Natural killer cell (primary cell): ENCODE data around the gene OR5H1. TPM values are rescaled to one million over a fixed set of nuclear protein-coding genes. Genes with fewer than 3 reads are reported as not detected.

ENCODE experiments used
- ATAC-seq, 3 donors: fragments of 150-1000 bp in 2 of 3; fragments of 200-7000 bp in 1 of 3; cut with Tn5 transposase; 1 replicate in 1 of 3; 2 replicates in 2 of 3; pipeline ENCODE4 v1.10.0; 2021; ENCODE audit warnings: mild to moderate bottlenecking in 2 of 3, moderate library complexity in 2 of 3
- DNase-seq, 2 donors: peaks; one replicate each; pipeline versions ENCODE4 v3.0.0 to v3.0.0-alpha.2; 2013 to 2021; ENCODE audit warnings: mixed read lengths in 1 of 2
- H3K27ac ChIP-seq: one replicate; pipeline ENCODE4 v1.5.1; 2013; ENCODE audit warnings: mild to moderate bottlenecking, low read length
- H3K27me3 ChIP-seq: one replicate; pipeline ENCODE4 v1.6.1; 2013; ENCODE audit warnings: low read length; ENCODE audit not compliant: control insufficient read depth, insufficient read depth
- H3K36me3 ChIP-seq: one replicate; pipeline ENCODE4 v1.6.1; 2013; ENCODE audit warnings: low read length; ENCODE audit not compliant: control insufficient read depth, insufficient read depth
- H3K4me1 ChIP-seq: one replicate; pipeline ENCODE4 v1.6.1; 2013; ENCODE audit warnings: low read length; ENCODE audit not compliant: control insufficient read depth, insufficient read depth
- H3K4me3 ChIP-seq: one replicate; pipeline ENCODE4 v1.5.1; 2013; ENCODE audit warnings: low read length
- H3K9me3 ChIP-seq: one replicate; pipeline ENCODE4 v1.6.1; 2013; ENCODE audit warnings: low read length; ENCODE audit not compliant: control insufficient read depth, insufficient read depth
- H3K27ac Mint-ChIP-seq, 2 donors: one replicate each; pipeline ENCODE4 v1.8.0; 2022; ENCODE audit warnings: mild to moderate bottlenecking in 2 of 2, mixed read lengths in 2 of 2, moderate library complexity in 1 of 2
- H3K27me3 Mint-ChIP-seq, 2 donors: one replicate each; pipeline ENCODE4 v1.8.0; 2022; ENCODE audit warnings: low read depth in 2 of 2, mixed read lengths in 2 of 2
- H3K36me3 Mint-ChIP-seq: one replicate; pipeline ENCODE4 v1.8.0; 2022; ENCODE audit warnings: mixed read lengths
- H3K4me1 Mint-ChIP-seq, 2 donors: one replicate each; pipeline ENCODE4 v1.8.0; 2022; ENCODE audit warnings: mixed read lengths in 2 of 2
- H3K4me3 Mint-ChIP-seq: one replicate; pipeline ENCODE4 v1.8.0; 2022; ENCODE audit warnings: mild to moderate bottlenecking, moderate library complexity, mixed read lengths
- H3K9me3 Mint-ChIP-seq, 2 donors: one replicate each; pipeline ENCODE4 v1.8.0; 2022; ENCODE audit warnings: mixed read lengths in 2 of 2
- WGBS: methylation state at CpG from one replicate; pipeline ENCODE4 v1.1.7; 2013; ENCODE audit warnings: missing lambda C conversion rate; ENCODE audit not compliant: insufficient coverage; 5-methylcytosine and 5-hydroxymethylcytosine counted together
- intact Hi-C: fragments of 100-400 bp; cut with micrococcal nuclease; formaldehyde crosslinking; loops from one replicate; pipeline ENCODE4 v1.14.2; 2022
- total RNA-seq, 4 donors: library from RNA; stranded (reverse); fragments of 120-200 nt in 1 of 4; gene quantifications; one replicate each; pipeline versions ENCODE4 v1.2.3 to v1.2.4, GENCODE V29; 2013 to 2022
- TF ChIP-seq, protein P1 (sequence below): fragments of 200-600 bp; IDR thresholded peaks from one replicate; pipeline ENCODE4 v1.8.0; 2022; ENCODE audit warnings: antibody characterized with exemption

Gene OR5H1
- total RNA-seq, 3 donors from 2014 or later (not counting 1 experiment from before 2014, with no cell fraction given), result not detected

DNA sequence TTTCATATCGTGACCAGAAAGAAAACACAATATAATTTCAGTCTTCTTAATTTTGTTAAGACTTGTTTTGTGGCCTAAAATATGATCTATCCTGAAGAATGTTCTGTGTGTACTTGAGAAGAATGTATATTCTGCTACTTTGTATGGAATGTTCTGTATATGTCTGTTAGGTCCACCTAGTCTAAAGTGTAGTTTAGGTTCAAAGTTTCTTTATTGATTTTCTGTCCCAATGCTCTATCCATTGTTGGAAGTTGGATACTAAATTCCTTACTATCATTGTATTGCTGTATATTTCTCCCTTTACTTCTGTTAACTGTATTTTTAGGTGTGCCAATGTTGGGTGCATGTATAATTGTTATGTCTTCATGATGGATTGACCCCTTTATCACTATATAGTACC is 22.4 kb upstream of the OR5H1 start:
- Histone ChIP-seq H3K4me3 (no peak overlapping the region), H3K27me3 (no peaks in the 10 kb centered on the region), H3K36me3 (no peaks in the 10 kb centered on the region), H3K4me1 (no peaks in the 10 kb centered on the region), H3K9me3 (peaks cover 18% of the 10 kb centered on the region), H3K27ac (no peak overlapping the region)
- TF ChIP-seq, protein P1, sequence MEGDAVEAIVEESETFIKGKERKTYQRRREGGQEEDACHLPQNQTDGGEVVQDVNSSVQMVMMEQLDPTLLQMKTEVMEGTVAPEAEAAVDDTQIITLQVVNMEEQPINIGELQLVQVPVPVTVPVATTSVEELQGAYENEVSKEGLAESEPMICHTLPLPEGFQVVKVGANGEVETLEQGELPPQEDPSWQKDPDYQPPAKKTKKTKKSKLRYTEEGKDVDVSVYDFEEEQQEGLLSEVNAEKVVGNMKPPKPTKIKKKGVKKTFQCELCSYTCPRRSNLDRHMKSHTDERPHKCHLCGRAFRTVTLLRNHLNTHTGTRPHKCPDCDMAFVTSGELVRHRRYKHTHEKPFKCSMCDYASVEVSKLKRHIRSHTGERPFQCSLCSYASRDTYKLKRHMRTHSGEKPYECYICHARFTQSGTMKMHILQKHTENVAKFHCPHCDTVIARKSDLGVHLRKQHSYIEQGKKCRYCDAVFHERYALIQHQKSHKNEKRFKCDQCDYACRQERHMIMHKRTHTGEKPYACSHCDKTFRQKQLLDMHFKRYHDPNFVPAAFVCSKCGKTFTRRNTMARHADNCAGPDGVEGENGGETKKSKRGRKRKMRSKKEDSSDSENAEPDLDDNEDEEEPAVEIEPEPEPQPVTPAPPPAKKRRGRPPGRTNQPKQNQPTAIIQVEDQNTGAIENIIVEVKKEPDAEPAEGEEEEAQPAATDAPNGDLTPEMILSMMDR, result no peak
- DNase-seq (no peak), ATAC-seq (no peak)
- no peaks in the 10 kb centered on the region for H3K36me3 Mint-ChIP-seq
- no peaks in the 10 kb centered on the region for H3K27me3 Mint-ChIP-seq
- no CpG with 5 or more reads among the region's 1 CpG for whole genome bisulfite sequencing
- peaks cover 7 to 11% of the 10 kb centered on the region in 2 donors for H3K9me3 Mint-ChIP-seq
- no peaks in the 10 kb centered on the region for H3K4me1 Mint-ChIP-seq
- no peak overlapping the region for H3K27ac Mint-ChIP-seq
- no peak overlapping the region for H3K4me3 Mint-ChIP-seq
- intact Hi-C loops, result no loop called here

DNA sequence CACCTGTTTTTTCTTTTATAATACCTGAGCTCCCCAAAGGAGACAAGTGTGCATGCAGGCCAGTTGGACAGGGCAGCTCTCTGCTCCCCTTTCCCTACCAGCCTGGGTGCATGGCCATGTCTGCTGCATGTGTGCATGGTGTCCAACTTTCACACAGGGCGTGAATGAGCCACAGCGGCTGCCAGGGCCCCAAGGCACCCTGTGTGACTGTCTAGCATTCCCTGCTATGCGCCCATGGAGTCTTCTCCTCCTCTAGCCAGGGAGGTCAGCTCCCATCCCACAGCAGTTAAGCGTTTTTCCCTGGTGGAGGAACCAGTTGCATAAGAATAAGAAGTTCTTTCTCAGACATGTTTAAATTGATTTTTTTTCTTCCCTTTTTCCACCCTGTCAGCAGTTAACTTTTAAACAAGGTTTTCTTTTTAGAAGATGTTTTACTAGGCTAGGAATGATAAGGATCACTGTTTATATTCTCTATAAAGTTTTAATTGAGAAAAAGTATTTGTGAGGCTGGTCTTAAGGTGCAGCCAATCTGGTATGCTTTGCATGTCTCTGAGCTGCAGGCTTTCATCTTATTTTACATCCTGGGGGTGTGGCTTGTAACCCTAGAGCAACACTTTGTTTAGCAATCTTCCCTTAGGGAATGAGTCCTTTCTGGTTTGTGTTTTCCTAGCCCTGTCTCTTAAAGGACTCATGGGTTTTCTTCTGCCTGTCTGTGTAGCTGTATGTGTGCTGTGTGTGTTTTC is 20.5 kb upstream of the OR5H1 start:
- no peaks in the 10 kb centered on the region for H3K36me3 ChIP-seq
- H3K27ac ChIP-seq, result no peak overlapping the region
- H3K9me3 Mint-ChIP-seq, result peaks cover 9 to 11% of the 10 kb centered on the region in 2 donors
- H3K36me3 Mint-ChIP-seq, result no peaks in the 10 kb centered on the region
- no peak overlapping the region for H3K4me3 Mint-ChIP-seq
- intact Hi-C loops, result no loop called here
- DNase-seq (no peak), ATAC-seq (no peak)
- TF ChIP-seq, protein P1, result no peak
- H3K4me1 Mint-ChIP-seq, result no peaks in the 10 kb centered on the region
- 93% methylated on average over 3 of the region's 4 CpGs for WGBS
- no peaks in the 10 kb centered on the region for H3K4me1 ChIP-seq
- no peaks in the 10 kb centered on the region for H3K27me3 ChIP-seq
- no peak overlapping the region for H3K27ac Mint-ChIP-seq
- H3K27me3 Mint-ChIP-seq, result no peaks in the 10 kb centered on the region
- peaks cover 24% of the 10 kb centered on the region for H3K9me3 ChIP-seq
- no peak overlapping the region for H3K4me3 ChIP-seq

DNA sequence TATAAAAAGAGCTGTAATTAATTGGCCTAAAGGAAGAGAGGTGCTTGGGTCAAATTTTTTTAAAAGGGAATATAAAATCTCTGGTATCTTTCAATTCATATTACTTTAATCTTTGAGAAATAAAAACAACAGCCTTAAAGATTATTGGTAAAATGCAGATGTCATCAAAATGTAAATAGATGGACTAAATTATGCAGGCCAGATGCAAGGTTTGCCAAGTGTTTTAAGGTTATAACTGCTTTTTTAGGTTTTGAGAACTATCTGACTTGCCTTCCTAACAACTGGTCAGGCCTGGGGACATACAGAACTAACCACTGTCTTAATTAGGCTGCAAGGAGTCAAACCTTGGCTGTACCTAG is 20.0 kb upstream of the OR5H1 start:
- TF ChIP-seq, protein P1, result no peak
- no peak overlapping the region for H3K27ac Mint-ChIP-seq
- no peaks in the 10 kb centered on the region for H3K4me1 ChIP-seq
- H3K36me3 Mint-ChIP-seq, result no peaks in the 10 kb centered on the region
- ATAC-seq (no peak), DNase-seq (no peak)
- H3K4me1 Mint-ChIP-seq, result no peaks in the 10 kb centered on the region
- no peak overlapping the region for H3K4me3 Mint-ChIP-seq
- intact Hi-C loops, result no loop called here
- H3K36me3 ChIP-seq, result no peaks in the 10 kb centered on the region
- H3K27me3 ChIP-seq, result no peaks in the 10 kb centered on the region
- H3K27me3 Mint-ChIP-seq, result no peaks in the 10 kb centered on the region
- peaks cover 24% of the 10 kb centered on the region for H3K9me3 ChIP-seq
- no peak overlapping the region for H3K4me3 ChIP-seq
- peaks cover 9 to 12% of the 10 kb centered on the region in 2 donors for H3K9me3 Mint-ChIP-seq
- no peak overlapping the region for H3K27ac ChIP-seq

DNA sequence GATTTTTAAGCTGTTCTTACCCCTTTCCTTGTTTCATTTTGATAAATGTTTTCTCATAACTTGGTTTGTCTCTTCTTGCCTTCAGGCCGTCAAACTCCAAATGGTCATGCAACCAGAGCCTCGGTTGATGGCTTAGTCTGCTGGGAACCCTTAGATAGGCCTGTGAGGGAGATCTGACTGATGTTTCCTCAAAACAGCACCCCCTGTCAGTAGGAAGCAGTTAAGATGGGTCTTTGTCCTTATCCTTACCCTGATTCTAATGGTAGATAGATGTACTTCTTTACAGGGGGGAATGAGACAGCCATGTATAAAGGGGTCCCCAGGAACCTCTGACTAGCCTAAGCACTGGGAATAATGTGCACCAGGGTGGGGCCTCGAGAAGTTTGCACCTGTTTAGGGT is 16.3 kb upstream of the OR5H1 start:
- Histone ChIP-seq H3K27me3 (no peaks in the 10 kb centered on the region), H3K27ac (no peak overlapping the region), H3K4me1 (no peaks in the 10 kb centered on the region), H3K36me3 (no peaks in the 10 kb centered on the region), H3K9me3 (peaks cover 20% of the 10 kb centered on the region), H3K4me3 (no peak overlapping the region)
- DNase-seq (no peak), ATAC-seq (no peak)
- intact Hi-C loops, result no loop called here
- H3K36me3 Mint-ChIP-seq, result peaks cover 8% of the 10 kb centered on the region
- no peaks in the 10 kb centered on the region for H3K4me1 Mint-ChIP-seq
- TF ChIP-seq, protein P1, result no peak
- peaks cover 11 to 16% of the 10 kb centered on the region in 2 donors for H3K9me3 Mint-ChIP-seq
- H3K4me3 Mint-ChIP-seq, result no peak overlapping the region
- no peaks in the 10 kb centered on the region for H3K27me3 Mint-ChIP-seq
- no peak overlapping the region for H3K27ac Mint-ChIP-seq
- 58% methylated on average over 3 of the region's 3 CpGs for WGBS
